LNCaP clone FGC (cell line): Measurements from ENCODE around the gene SMAD3.

Source experiments
- DNase-seq: peaks from one replicate; pipeline ENCODE4 v3.0.0-alpha.2; 2011; ENCODE audit warnings: low read depth
- H3K4me3 ChIP-seq: 2 replicates; pipeline ENCODE4 v1.5.1; 2011; ENCODE audit warnings: mild to moderate bottlenecking, low read depth, low read length, control low read depth
- TF ChIP-seq, protein P1 (sequence below): IDR thresholded peaks from 2 replicates; pipeline ENCODE4 v1.5.1; 2012; ENCODE audit warnings: mild to moderate bottlenecking; ENCODE audit not compliant: control insufficient read depth, insufficient read depth; ENCODE audit errors: extremely low read depth

The SMAD3 gene

DNA sequence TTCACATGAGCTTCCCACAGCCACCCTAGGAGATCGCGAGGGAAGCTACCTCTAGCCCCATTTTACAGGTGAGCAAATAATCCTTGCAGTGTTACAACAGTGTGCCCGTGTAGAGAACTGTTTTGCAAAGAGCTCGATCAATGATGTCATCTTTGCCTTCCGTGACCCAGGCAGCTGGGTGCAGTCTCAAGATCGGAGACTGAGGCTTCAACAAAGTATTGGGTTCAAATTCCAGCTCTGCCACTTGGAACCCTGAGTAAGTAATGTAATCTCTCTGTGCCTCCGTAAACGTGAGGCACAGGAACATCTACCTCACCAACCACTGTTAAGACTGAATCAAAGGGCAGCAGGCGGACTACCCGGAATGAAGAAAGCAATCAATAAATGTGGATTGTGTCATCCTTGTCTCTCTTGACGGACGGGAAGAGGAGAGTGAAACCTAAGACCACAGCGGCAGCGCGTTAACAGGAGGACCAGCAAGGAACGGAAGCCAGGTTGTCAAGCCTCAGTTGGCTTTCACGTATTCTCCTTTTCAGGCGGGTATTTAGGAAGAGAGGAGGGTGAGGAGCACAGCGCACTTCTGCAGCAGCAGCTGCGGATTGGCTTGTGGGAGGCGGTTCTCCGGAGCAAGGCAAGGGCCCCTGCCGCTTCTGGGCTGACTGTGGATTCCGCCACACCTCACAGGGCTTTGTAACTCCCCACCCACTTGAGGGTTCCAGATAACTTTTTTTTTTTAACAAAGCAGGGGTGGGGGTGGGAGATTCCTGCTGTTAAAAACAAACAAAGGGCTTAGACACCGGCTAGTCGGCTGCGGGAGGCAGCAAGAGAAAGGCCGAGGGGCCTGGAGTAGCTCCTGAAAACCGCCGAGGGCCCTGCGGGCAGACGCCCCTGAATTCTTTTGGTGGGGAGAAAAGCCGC is 1.5 kb upstream of the SMAD3 start:
- TF ChIP-seq, protein P1, sequence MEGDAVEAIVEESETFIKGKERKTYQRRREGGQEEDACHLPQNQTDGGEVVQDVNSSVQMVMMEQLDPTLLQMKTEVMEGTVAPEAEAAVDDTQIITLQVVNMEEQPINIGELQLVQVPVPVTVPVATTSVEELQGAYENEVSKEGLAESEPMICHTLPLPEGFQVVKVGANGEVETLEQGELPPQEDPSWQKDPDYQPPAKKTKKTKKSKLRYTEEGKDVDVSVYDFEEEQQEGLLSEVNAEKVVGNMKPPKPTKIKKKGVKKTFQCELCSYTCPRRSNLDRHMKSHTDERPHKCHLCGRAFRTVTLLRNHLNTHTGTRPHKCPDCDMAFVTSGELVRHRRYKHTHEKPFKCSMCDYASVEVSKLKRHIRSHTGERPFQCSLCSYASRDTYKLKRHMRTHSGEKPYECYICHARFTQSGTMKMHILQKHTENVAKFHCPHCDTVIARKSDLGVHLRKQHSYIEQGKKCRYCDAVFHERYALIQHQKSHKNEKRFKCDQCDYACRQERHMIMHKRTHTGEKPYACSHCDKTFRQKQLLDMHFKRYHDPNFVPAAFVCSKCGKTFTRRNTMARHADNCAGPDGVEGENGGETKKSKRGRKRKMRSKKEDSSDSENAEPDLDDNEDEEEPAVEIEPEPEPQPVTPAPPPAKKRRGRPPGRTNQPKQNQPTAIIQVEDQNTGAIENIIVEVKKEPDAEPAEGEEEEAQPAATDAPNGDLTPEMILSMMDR = no peak
- no peak overlapping the region for H3K4me3 ChIP-seq
- no peak for DNase-seq

DNA sequence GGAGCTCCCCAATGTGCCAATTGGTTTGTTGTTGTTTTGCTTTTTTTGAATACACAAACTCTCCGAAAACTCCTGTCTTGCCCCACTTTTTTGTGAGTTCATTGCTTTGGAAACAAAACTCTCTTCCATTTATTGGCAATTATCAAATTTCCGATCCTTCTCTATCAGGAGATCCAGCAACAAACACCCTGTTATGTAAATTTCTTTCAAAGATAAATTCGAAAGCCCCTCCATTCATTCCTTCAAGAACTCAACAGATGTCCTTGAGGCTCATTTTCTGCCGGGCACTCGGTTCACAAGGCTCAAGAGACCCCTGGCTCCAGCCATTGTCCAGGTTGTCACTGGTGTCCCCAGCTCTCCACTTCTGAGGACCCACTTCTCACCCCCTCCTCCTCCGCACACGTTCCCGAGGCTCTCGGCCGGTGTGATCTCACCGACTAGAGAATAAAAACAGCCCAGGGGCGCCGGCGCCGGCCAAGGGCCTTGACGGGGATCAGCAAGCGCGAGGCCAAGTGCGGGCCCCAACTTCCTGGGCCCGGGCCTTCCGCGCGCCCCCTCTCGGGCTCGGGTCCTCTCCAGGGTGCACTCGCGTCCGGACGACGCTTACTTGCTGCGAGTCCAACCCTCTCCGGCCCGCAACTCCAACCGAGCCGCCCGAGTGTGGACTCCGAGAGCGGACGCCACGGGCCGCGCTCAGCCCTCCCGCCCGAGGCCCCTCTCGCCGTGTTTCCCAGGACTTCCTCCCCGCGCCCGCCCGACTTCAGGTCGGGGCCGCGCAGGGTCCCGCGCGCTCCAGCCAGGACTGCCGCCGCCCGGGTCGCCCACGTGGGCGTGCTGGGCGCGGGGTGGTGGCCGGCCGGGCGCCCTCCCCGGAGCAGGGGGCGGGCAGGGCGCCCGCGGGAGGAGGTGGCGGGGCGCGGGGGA is 533 bp upstream of the SMAD3 start:
- DNase-seq = no peak
- H3K4me3 ChIP-seq = no peak overlapping the region; the same call in 1 of the 2 replicates
- TF ChIP-seq, protein P1 = no peak

DNA sequence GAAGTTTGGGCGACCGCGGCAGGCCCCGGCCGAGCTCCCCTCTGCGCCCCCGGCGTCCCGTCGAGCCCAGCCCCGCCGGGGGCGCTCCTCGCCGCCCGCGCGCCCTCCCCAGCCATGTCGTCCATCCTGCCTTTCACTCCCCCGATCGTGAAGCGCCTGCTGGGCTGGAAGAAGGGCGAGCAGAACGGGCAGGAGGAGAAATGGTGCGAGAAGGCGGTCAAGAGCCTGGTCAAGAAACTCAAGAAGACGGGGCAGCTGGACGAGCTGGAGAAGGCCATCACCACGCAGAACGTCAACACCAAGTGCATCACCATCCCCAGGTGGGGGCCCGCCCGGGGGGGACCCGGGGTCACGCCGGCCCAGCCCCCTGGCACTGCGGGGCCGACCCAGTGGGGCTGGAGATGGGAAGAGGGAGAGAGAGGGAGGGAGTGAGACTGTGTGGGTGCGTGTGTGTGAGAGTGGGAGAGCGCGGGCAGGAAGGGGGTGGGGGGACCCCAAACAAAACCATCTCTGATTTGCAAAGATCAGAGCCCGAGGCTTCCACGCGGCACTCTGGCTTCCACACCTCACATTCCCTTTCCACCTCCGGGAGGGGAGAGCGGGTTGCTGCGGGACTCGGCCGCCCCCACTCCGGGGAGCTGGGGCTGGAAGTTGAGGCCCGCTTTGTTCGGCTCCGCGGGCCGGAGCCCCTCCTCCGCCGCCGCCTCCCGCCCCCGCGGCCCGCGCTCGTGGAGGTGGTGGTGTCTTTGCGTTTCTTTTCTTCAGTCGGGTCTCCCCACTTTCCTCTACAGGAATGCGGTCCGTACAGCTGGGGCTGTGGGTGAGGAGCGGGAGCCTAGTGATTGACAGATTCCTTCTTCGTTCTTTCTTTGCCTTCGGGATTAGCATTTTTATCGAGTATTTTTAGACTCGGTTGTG is 898 bp downstream of the SMAD3 start:
- DNase-seq = no peak
- H3K4me3 ChIP-seq = peak overlapping the region; percentile 73
- TF ChIP-seq, protein P1 = no peak

DNA sequence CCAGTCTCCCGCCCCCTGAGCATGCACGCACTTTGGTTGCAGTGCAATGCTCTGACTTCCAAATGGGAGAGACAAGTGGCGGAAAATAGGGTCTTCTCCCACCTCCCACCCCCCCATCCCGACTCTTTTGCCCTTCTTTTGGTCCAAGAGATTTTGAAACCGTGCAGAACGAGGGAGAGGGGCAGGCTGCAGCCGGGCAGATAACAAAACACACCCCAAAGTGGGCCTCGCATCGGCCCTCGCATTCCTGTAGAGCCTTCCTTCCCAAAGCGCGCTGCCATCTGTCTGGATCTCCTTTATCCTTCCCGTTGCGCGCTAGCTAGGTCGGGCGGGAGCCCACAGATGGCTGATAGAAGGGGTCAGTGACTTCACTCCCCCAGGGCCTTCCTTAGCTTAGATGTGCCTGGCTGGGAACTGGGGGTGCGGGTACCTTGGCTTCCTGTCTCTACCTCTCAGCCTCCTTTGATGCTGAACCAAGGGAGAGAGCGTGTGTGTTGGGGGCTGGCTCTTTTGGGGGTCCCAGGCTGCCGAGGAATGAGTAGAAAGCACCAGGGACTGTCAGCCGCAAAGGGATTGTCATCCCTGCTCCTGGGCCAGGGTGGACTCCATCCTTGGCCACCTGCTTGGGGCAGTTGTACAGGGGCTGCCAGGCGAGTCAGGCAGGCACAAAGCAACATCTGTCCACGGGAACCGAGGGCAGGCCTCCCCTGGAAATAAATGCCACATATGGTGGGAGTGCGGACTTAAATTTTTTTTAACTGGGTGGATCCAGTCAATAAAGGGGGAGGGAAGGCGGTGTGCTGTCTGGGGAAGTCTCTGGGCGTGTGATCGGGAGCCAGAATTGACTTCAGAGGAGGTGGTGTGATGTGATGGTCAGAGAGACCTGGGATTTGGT is 1.8 kb downstream of the SMAD3 start:
- DNase-seq = no peak
- TF ChIP-seq, protein P1 = no peak
- H3K4me3 ChIP-seq = peak overlapping the region; percentile 73

DNA sequence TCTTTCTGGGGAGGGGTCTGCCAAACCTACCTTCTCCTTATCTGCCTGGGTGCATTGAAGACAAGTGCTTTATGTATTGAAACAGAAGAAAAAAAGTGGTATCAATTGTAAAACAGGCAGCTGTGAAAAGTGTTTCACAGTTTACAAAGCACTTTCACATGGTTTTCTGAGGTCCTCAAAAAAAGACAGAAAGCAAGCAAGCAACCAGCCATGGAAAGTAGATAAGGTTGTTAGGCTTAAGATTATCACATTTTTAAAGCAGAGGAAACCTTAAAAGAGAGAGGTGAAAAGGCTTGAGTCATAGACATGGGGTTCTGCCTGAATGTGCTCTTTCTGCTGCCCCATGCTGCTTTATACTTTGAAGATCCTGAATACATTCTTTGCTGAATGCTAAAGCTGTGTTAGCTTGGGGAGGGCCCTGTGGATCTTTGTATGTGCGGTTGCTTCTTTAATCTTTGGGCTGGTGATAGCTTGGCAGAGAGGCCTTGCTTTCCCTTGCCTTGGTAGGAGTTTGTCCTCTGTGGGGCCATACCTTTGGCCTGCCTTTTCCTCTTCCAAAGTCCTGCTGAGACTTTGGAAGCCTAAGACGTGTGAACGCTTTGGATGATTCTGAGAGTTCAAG is 2.6 kb downstream of the SMAD3 start:
- DNase-seq = no peak
- H3K4me3 ChIP-seq = no peak overlapping the region
- TF ChIP-seq, protein P1 = no peak
